Trophoblast cell (in vitro differentiated cells and primary cell): ENCODE data around the gene DMXL2.

Experiments used
- DNase-seq, 2 donors: peaks; one replicate each; pipeline ENCODE4 v3.0.0-alpha.2; 2016
- H2AFZ ChIP-seq: 2 replicates; pipeline ENCODE4 v1.6.1; 2013; ENCODE audit warnings: low read length, moderate library complexity, mild to moderate bottlenecking; ENCODE audit not compliant: insufficient read depth, poor library complexity
- H2AK5ac ChIP-seq: 2 replicates; pipeline ENCODE4 v1.6.1; 2013; ENCODE audit warnings: mild to moderate bottlenecking, low read length
- H2BK120ac ChIP-seq: 2 replicates; pipeline ENCODE4 v1.6.1; 2013; ENCODE audit warnings: low read length, mild to moderate bottlenecking, moderate library complexity; ENCODE audit not compliant: insufficient read depth, poor library complexity
- H2BK12ac ChIP-seq: 2 replicates; pipeline ENCODE4 v1.6.1; 2013; ENCODE audit warnings: mild to moderate bottlenecking, low read length, moderate library complexity
- H2BK5ac ChIP-seq: 2 replicates; pipeline ENCODE4 v1.6.1; 2013; ENCODE audit warnings: low read length, low read depth, moderate library complexity, mild to moderate bottlenecking; ENCODE audit not compliant: poor library complexity
- H3K14ac ChIP-seq: 2 replicates; pipeline ENCODE4 v1.6.1; 2013; ENCODE audit warnings: mild to moderate bottlenecking, low read length
- H3K18ac ChIP-seq: 2 replicates; pipeline ENCODE4 v1.6.1; 2013; ENCODE audit warnings: mild to moderate bottlenecking, low read length
- H3K23ac ChIP-seq: 2 replicates; pipeline ENCODE4 v1.6.1; 2013; ENCODE audit warnings: low read length
- H3K27ac ChIP-seq: 2 replicates; pipeline ENCODE4 v1.5.1; 2013; ENCODE audit warnings: low read depth, mild to moderate bottlenecking, inconsistent platforms, low read length, moderate library complexity
- H3K27me3 ChIP-seq: 2 replicates; pipeline ENCODE4 v1.6.1; 2013; ENCODE audit warnings: inconsistent platforms, mild to moderate bottlenecking, low read length, moderate library complexity; ENCODE audit not compliant: insufficient read depth
- H3K36me3 ChIP-seq, 2 experiments: 1 replicate in 1 of 2; 2 replicates in 1 of 2; pipeline ENCODE4 v1.6.1; 2013; ENCODE audit warnings: low read length in 2 of 2, mild to moderate bottlenecking in 2 of 2, moderate library complexity in 1 of 2; ENCODE audit not compliant: insufficient read depth in 2 of 2, control insufficient read depth in 1 of 2
- H3K4ac ChIP-seq: 2 replicates; pipeline ENCODE4 v1.6.1; 2013; ENCODE audit warnings: low read depth, mild to moderate bottlenecking, low read length, moderate library complexity
- H3K4me1 ChIP-seq, 2 experiments: 1 replicate in 1 of 2; 2 replicates in 1 of 2; pipeline ENCODE4 v1.6.1; 2013; ENCODE audit warnings: low read length in 2 of 2, mild to moderate bottlenecking in 2 of 2, moderate library complexity in 1 of 2; ENCODE audit not compliant: insufficient read depth in 2 of 2, control insufficient read depth in 1 of 2
- H3K4me2 ChIP-seq: 2 replicates; pipeline ENCODE4 v1.6.1; 2013; ENCODE audit warnings: inconsistent platforms, mild to moderate bottlenecking, low read length, moderate library complexity
- H3K4me3 ChIP-seq: 2 replicates; pipeline ENCODE4 v1.5.1; 2013; ENCODE audit warnings: mild to moderate bottlenecking, low read depth, low read length, inconsistent platforms
- H3K79me1 ChIP-seq: one replicate; pipeline ENCODE4 v1.6.1; 2013; ENCODE audit warnings: low read length
- H3K79me2 ChIP-seq: 2 replicates; pipeline ENCODE4 v1.6.1; 2013; ENCODE audit warnings: low read length, mild to moderate bottlenecking; ENCODE audit not compliant: control insufficient read depth, insufficient read depth, poor library complexity
- H3K9ac ChIP-seq: 2 replicates; pipeline ENCODE4 v1.6.1; 2013; ENCODE audit warnings: mild to moderate bottlenecking, low read length
- H3K9me3 ChIP-seq: 2 replicates; pipeline ENCODE4 v1.6.1; 2013; ENCODE audit warnings: low read depth, mild to moderate bottlenecking, control low read depth, inconsistent platforms, low read length; ENCODE audit not compliant: insufficient read depth
- H4K12ac ChIP-seq: 2 replicates; pipeline ENCODE4 v1.6.1; 2013; ENCODE audit warnings: low read depth, mild to moderate bottlenecking, low read length, moderate library complexity
- H4K8ac ChIP-seq: 2 replicates; pipeline ENCODE4 v1.6.1; 2013; ENCODE audit warnings: low read depth, mild to moderate bottlenecking, low read length, moderate library complexity
- H4K91ac ChIP-seq: one replicate; pipeline ENCODE4 v1.6.1; 2013; ENCODE audit warnings: low read depth, mild to moderate bottlenecking, low read length, moderate library complexity
- WGBS: extraction: QIAGEN DNeasy Blood & Tissue Kit; methylation state at CpG from one replicate; pipeline ENCODE4 v1.1.7; 2013; ENCODE audit warnings: missing lambda C conversion rate; ENCODE audit not compliant: insufficient read length, insufficient coverage; ENCODE audit errors: extremely low coverage; 5-methylcytosine and 5-hydroxymethylcytosine counted together

DMXL2 gene

GRCh38 chr15:51444112-51444511 lies 178.5 kb downstream of the DMXL2 start:
- H3K79me1 ChIP-seq: no peaks in the 10 kb centered on the region
- H2BK12ac ChIP-seq: no peak overlapping the region
- no peak overlapping the region for H3K14ac ChIP-seq
- no peak for DNase-seq
- H2AFZ ChIP-seq: no peak overlapping the region
- no CpG with 5 or more reads among the region's 1 CpG for WGBS
- H2BK5ac ChIP-seq: no peak overlapping the region
- no peak overlapping the region for H3K9ac ChIP-seq
- H4K8ac ChIP-seq: no peak overlapping the region
- H3K18ac ChIP-seq: no peak overlapping the region
- H3K27me3 ChIP-seq: no peaks in the 10 kb centered on the region
- no peak overlapping the region for H3K23ac ChIP-seq
- no peaks in the 10 kb centered on the region for H3K4me1 ChIP-seq
- H2AK5ac ChIP-seq: no peak overlapping the region
- no peaks in the 10 kb centered on the region for H3K79me2 ChIP-seq
- no peak overlapping the region for H3K4ac ChIP-seq
- no peak overlapping the region for H2BK120ac ChIP-seq
- H3K4me2 ChIP-seq: no peak overlapping the region
- no peak overlapping the region for H3K27ac ChIP-seq
- H3K36me3 ChIP-seq: no peaks in the 10 kb centered on the region
- H4K91ac ChIP-seq: no peak overlapping the region
- no peak overlapping the region for H4K12ac ChIP-seq
- H3K9me3 ChIP-seq: peaks cover 3% of the 10 kb centered on the region
- no peak overlapping the region for H3K4me3 ChIP-seq

GRCh38 chr15:51443282-51443914 lies 179.2 kb downstream of the DMXL2 start:
- peaks cover 3% of the 10 kb centered on the region for H3K9me3 ChIP-seq
- DNase-seq: no peak
- no CpG with 5 or more reads among the region's 4 CpGs for WGBS
- H3K79me2 ChIP-seq: no peaks in the 10 kb centered on the region
- no peak overlapping the region for H2AFZ ChIP-seq
- no peak overlapping the region for H3K9ac ChIP-seq
- no peak overlapping the region for H2BK120ac ChIP-seq
- H3K4me1 ChIP-seq: no peaks in the 10 kb centered on the region
- no peak overlapping the region for H3K14ac ChIP-seq
- no peak overlapping the region for H3K4ac ChIP-seq
- H4K12ac ChIP-seq: no peak overlapping the region
- no peak overlapping the region for H4K8ac ChIP-seq
- H2BK5ac ChIP-seq: no peak overlapping the region
- H3K79me1 ChIP-seq: no peaks in the 10 kb centered on the region
- no peak overlapping the region for H2AK5ac ChIP-seq
- H3K4me2 ChIP-seq: no peak overlapping the region
- H3K4me3 ChIP-seq: no peak overlapping the region
- no peak overlapping the region for H4K91ac ChIP-seq
- H3K27ac ChIP-seq: no peak overlapping the region
- H3K23ac ChIP-seq: no peak overlapping the region
- no peaks in the 10 kb centered on the region for H3K36me3 ChIP-seq
- no peaks in the 10 kb centered on the region for H3K27me3 ChIP-seq
- H3K18ac ChIP-seq: no peak overlapping the region
- H2BK12ac ChIP-seq: no peak overlapping the region

GRCh38 chr15:51438526-51438925 lies 184.0 kb downstream of the DMXL2 start:
- H3K79me2 ChIP-seq: no peaks in the 10 kb centered on the region
- H3K79me1 ChIP-seq: no peaks in the 10 kb centered on the region
- H2AFZ ChIP-seq: no peak overlapping the region
- no peak overlapping the region for H2BK120ac ChIP-seq
- H3K23ac ChIP-seq: no peak overlapping the region
- no CpG with 5 or more reads among the region's 2 CpGs for WGBS
- H3K4ac ChIP-seq: no peak overlapping the region
- no peaks in the 10 kb centered on the region for H3K27me3 ChIP-seq
- no peak overlapping the region for H3K4me2 ChIP-seq
- H3K9ac ChIP-seq: no peak overlapping the region
- H3K36me3 ChIP-seq: no peaks in the 10 kb centered on the region
- no peak overlapping the region for H3K14ac ChIP-seq
- no peak overlapping the region for H2BK5ac ChIP-seq
- H4K91ac ChIP-seq: no peak overlapping the region
- H3K18ac ChIP-seq: no peak overlapping the region
- H3K4me3 ChIP-seq: no peak overlapping the region
- H4K12ac ChIP-seq: no peak overlapping the region
- no peak for DNase-seq
- no peak overlapping the region for H4K8ac ChIP-seq
- H3K27ac ChIP-seq: no peak overlapping the region
- no peak overlapping the region for H2BK12ac ChIP-seq
- peaks cover 3% of the 10 kb centered on the region for H3K9me3 ChIP-seq
- H3K4me1 ChIP-seq: no peaks in the 10 kb centered on the region
- H2AK5ac ChIP-seq: no peak overlapping the region

GRCh38 chr15:51425517-51426040 lies 197.0 kb downstream of the DMXL2 start:
- no peak overlapping the region for H3K4me3 ChIP-seq
- H4K8ac ChIP-seq: no peak overlapping the region
- H2AK5ac ChIP-seq: no peak overlapping the region
- H3K36me3 ChIP-seq: no peaks in the 10 kb centered on the region
- H3K4me2 ChIP-seq: no peak overlapping the region
- no peaks in the 10 kb centered on the region for H3K79me1 ChIP-seq
- H3K14ac ChIP-seq: no peak overlapping the region
- H3K18ac ChIP-seq: no peak overlapping the region
- H4K91ac ChIP-seq: no peak overlapping the region
- H3K79me2 ChIP-seq: no peaks in the 10 kb centered on the region
- H3K9me3 ChIP-seq: no peaks in the 10 kb centered on the region
- no peak overlapping the region for H3K4ac ChIP-seq
- H3K23ac ChIP-seq: no peak overlapping the region
- no peak overlapping the region for H3K9ac ChIP-seq
- H2BK5ac ChIP-seq: no peak overlapping the region
- H3K27me3 ChIP-seq: no peaks in the 10 kb centered on the region
- H2BK120ac ChIP-seq: no peak overlapping the region
- WGBS: no CpG with 5 or more reads among the region's 1 CpG
- peaks cover 0 to 3% of the 10 kb centered on the region in 2 experiments for H3K4me1 ChIP-seq
- H4K12ac ChIP-seq: no peak overlapping the region
- DNase-seq: no peak
- no peak overlapping the region for H2BK12ac ChIP-seq
- H3K27ac ChIP-seq: no peak overlapping the region
- H2AFZ ChIP-seq: no peak overlapping the region
